Hematopoietic multipotent progenitor cell treated with erythropoietin and hydrocortisone succinate and interleukin-3 and kit ligand, for 6 days (in vitro differentiated cells): ENCODE measurements around the gene KRIT1.

ENCODE experiments used
- DNase-seq: peaks from one replicate; pipeline ENCODE4 v3.0.0-alpha.2; 2015

The KRIT1 gene

GRCh38 chr7:92150450-92151017 lies 95.2 kb downstream of the KRIT1 start:
- DNase-seq: no peak

GRCh38 chr7:92149736-92150239 lies 95.9 kb downstream of the KRIT1 start:
- DNase-seq: no peak
